ENCODE measurements around the gene CHURC1. TPM values are rescaled to one million over a fixed set of nuclear protein-coding genes. Genes with fewer than 3 reads are reported as not detected.

CHURC1 gene
- total RNA-seq = 44.4 and 55.3 TPM in 2 replicates

GRCh38 chr14:64914237-64915028 is at the start of gene CHURC1:
TSS of gene CHURC1 (plus strand) at chr14:64914455. CDS start at chr14:64914496, 41 bp downstream.
- Mint-ChIP-seq H3K27ac (peak within 1 kb of the TSS; percentile 97), H3K4me1 (ENCODE audit: low read depth) (peaks cover 53% of the 10 kb centered on the region), H3K9me3 (no peaks in the 10 kb centered on the region), H3K36me3 (ENCODE audit: low read depth) (peaks cover 33% of the 10 kb centered on the region), H3K27me3 (ENCODE audit: low read depth) (peaks cover 6% of the 10 kb centered on the region), H3K4me3 (ENCODE audit: low read depth) (peak within 1 kb of the TSS; percentile 92)
- intact Hi-C loops (cut with micrococcal nuclease) = loop anchor here (5.0 kb wide), 2 partner anchors 73 to 188 kb away; partner anchors contain the start of genes FNTB and MAX
- DNase-seq (ENCODE audit: low spot score) = peak; percentile 92

DNA sequence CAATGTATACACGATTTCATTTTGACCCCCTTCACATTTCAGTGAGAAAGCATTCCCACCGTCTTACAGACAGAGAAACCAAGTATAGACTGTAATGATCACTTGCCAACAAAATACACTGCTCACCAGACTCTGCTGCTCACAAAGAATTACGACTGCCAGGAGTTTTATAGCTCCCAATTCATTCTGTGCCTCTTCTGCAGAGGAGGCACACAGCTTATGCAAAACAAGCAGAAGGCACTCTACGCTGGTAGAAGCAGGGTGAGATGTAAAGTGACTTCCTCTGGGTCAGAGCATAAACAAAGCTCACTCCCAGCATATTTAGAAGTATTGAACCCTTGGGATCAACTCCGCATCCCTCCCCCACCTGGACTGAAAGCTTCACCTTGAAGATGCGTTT is 49.1 kb upstream of the CHURC1 start:
- no peaks in the 10 kb centered on the region for H3K36me3 Mint-ChIP-seq (ENCODE audit: low read depth)
- peaks cover 38% of the 10 kb centered on the region for H3K27me3 Mint-ChIP-seq (ENCODE audit: low read depth)
- no peaks in the 10 kb centered on the region for H3K9me3 Mint-ChIP-seq
- intact Hi-C loops (cut with micrococcal nuclease) = no loop called here
- H3K4me1 Mint-ChIP-seq (ENCODE audit: low read depth) = no peaks in the 10 kb centered on the region
- no peak for DNase-seq (ENCODE audit: low spot score)
- no peak overlapping the region for H3K27ac Mint-ChIP-seq
- H3K4me3 Mint-ChIP-seq (ENCODE audit: low read depth) = no peak overlapping the region

DNA sequence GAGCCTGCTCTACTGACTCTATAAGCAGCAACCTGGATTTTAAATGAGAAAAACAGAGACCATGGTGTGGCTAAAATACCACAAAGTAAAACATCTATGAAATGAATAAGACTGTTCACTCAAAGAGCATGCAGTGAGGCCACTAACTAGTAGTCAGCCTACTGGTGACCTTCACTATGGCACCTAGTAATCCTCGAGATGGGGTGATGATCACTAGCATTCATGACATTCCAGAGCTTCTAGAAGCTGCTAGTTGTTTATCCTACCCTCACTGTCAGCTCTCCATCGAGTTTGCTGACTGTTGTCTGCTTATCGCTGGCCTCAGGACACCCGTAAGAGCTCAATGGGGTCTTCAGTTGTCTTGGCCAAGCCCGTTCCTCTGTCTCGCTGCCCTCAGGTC is 48.3 kb upstream of the CHURC1 start:
- Mint-ChIP-seq H3K36me3 (ENCODE audit: low read depth) (no peaks in the 10 kb centered on the region), H3K27ac (no peak overlapping the region), H3K4me1 (ENCODE audit: low read depth) (no peaks in the 10 kb centered on the region), H3K4me3 (ENCODE audit: low read depth) (no peak overlapping the region), H3K27me3 (ENCODE audit: low read depth) (peaks cover 42% of the 10 kb centered on the region), H3K9me3 (no peaks in the 10 kb centered on the region)
- DNase-seq (ENCODE audit: low spot score) = no peak
- intact Hi-C loops (cut with micrococcal nuclease) = no loop called here

DNA sequence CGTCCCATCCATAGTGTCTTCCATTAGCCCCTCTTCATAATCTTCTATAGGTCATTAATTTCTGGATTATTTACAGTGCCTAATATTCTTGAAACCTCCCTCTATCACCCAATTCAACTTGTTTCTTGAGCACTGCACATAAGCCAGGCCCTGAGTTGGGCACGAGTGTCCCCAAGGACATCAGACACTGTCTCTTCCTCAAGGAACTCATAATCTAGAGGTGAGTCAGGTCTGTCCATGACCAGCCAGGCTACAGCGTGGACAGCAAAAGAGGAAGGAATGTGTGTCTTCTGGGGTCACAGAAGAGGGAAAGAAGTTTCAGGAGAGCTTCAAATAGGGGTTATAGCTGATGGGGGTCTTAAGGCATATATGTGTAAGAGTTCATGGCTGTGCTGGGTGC is 47.1 kb upstream of the CHURC1 start:
- Mint-ChIP-seq H3K27me3 (ENCODE audit: low read depth) (peaks cover 42% of the 10 kb centered on the region), H3K9me3 (no peaks in the 10 kb centered on the region), H3K27ac (no peak overlapping the region), H3K4me3 (ENCODE audit: low read depth) (no peak overlapping the region), H3K36me3 (ENCODE audit: low read depth) (no peaks in the 10 kb centered on the region), H3K4me1 (ENCODE audit: low read depth) (no peaks in the 10 kb centered on the region)
- intact Hi-C loops (cut with micrococcal nuclease) = no loop called here
- DNase-seq (ENCODE audit: low spot score) = no peak

GRCh38 chr14:64868379-64868778 is 45.9 kb upstream of the CHURC1 start:
- no peaks in the 10 kb centered on the region for H3K36me3 Mint-ChIP-seq (ENCODE audit: low read depth)
- intact Hi-C loops (cut with micrococcal nuclease) = no loop called here
- H3K27ac Mint-ChIP-seq = no peak overlapping the region
- peaks cover 50% of the 10 kb centered on the region for H3K27me3 Mint-ChIP-seq (ENCODE audit: low read depth)
- DNase-seq (ENCODE audit: low spot score) = no peak
- H3K9me3 Mint-ChIP-seq = no peaks in the 10 kb centered on the region
- no peak overlapping the region for H3K4me3 Mint-ChIP-seq (ENCODE audit: low read depth)
- H3K4me1 Mint-ChIP-seq (ENCODE audit: low read depth) = no peaks in the 10 kb centered on the region

DNA sequence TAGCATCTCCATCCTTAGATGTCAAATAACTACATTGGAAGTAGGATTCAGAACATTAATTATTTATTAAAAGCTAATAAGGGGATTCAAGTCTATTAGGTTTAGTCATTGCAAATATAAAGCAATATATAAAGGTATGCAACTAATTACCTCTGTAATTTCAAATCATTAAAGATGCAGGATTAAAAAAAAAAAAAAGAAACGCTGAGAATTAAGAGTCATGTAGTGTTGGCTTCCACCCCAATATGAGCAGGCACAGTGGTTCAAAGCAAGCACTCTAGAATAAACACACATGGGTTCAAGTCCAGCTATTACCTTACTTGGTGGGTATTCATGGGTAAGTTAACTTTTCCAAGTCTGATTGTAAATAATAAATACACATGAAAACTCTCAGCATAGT is 45.4 kb upstream of the CHURC1 start:
- H3K9me3 Mint-ChIP-seq = no peaks in the 10 kb centered on the region
- peaks cover 54% of the 10 kb centered on the region for H3K27me3 Mint-ChIP-seq (ENCODE audit: low read depth)
- H3K27ac Mint-ChIP-seq = no peak overlapping the region
- intact Hi-C loops (cut with micrococcal nuclease) = no loop called here
- H3K4me1 Mint-ChIP-seq (ENCODE audit: low read depth) = no peaks in the 10 kb centered on the region
- DNase-seq (ENCODE audit: low spot score) = no peak
- no peak overlapping the region for H3K4me3 Mint-ChIP-seq (ENCODE audit: low read depth)
- H3K36me3 Mint-ChIP-seq (ENCODE audit: low read depth) = no peaks in the 10 kb centered on the region

GRCh38 chr14:64870160-64870559 is 44.1 kb upstream of the CHURC1 start:
- intact Hi-C loops (cut with micrococcal nuclease) = no loop called here

DNA sequence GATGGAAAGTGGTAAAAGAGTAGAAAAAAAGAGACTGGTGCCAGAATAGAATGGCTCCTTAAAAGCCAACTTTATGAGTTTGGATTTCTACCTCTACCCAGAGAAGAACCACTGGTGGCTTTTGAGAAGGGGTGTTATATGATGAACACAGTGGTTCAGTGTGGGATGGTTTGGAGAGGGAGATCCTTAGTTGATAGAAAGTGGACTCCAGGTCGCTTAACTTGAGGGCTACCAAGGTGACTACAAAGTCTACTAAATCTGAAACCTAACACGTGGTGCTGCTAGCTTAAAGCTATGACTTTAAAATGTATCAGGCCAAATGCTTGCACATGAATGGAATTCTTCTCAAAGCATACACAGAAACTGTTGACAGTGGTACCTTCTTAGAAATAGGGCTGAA is 42.9 kb upstream of the CHURC1 start:
- H3K4me3 Mint-ChIP-seq (ENCODE audit: low read depth) = no peak overlapping the region

More at GRCh38 chr14:64870160-64870559, 44.1 kb upstream of the CHURC1 start:
- Mint-ChIP-seq H3K27me3 (ENCODE audit: low read depth) (peaks cover 61% of the 10 kb centered on the region), H3K36me3 (ENCODE audit: low read depth) (no peaks in the 10 kb centered on the region), H3K27ac (no peak overlapping the region), H3K9me3 (no peaks in the 10 kb centered on the region), H3K4me3 (ENCODE audit: low read depth) (no peak overlapping the region), H3K4me1 (ENCODE audit: low read depth) (no peaks in the 10 kb centered on the region)
- DNase-seq (ENCODE audit: low spot score) = no peak

GRCh38 chr14:64873506-64874219 is 40.6 kb upstream of the CHURC1 start:
- Mint-ChIP-seq H3K4me3 (ENCODE audit: low read depth) (no peak overlapping the region), H3K27ac (no peak overlapping the region), H3K9me3 (no peaks in the 10 kb centered on the region)

More for the DNA sequence above, 42.9 kb upstream of the CHURC1 start:
- intact Hi-C loops (cut with micrococcal nuclease) = no loop called here
- no peaks in the 10 kb centered on the region for H3K36me3 Mint-ChIP-seq (ENCODE audit: low read depth)
- H3K27ac Mint-ChIP-seq = no peak overlapping the region
- no peak for DNase-seq (ENCODE audit: low spot score)
- H3K27me3 Mint-ChIP-seq (ENCODE audit: low read depth) = peaks cover 62% of the 10 kb centered on the region
- H3K9me3 Mint-ChIP-seq = no peaks in the 10 kb centered on the region
- H3K4me1 Mint-ChIP-seq (ENCODE audit: low read depth) = no peaks in the 10 kb centered on the region

GRCh38 chr14:64875350-64875749 is 38.9 kb upstream of the CHURC1 start:
- Mint-ChIP-seq H3K4me1 (ENCODE audit: low read depth) (no peaks in the 10 kb centered on the region), H3K4me3 (ENCODE audit: low read depth) (no peak overlapping the region)

More at GRCh38 chr14:64873506-64874219, 40.6 kb upstream of the CHURC1 start:
- intact Hi-C loops (cut with micrococcal nuclease) = no loop called here
- DNase-seq (ENCODE audit: low spot score) = no peak
- no peaks in the 10 kb centered on the region for H3K4me1 Mint-ChIP-seq (ENCODE audit: low read depth)
- H3K27me3 Mint-ChIP-seq (ENCODE audit: low read depth) = peaks cover 72% of the 10 kb centered on the region
- H3K36me3 Mint-ChIP-seq (ENCODE audit: low read depth) = no peaks in the 10 kb centered on the region

DNA sequence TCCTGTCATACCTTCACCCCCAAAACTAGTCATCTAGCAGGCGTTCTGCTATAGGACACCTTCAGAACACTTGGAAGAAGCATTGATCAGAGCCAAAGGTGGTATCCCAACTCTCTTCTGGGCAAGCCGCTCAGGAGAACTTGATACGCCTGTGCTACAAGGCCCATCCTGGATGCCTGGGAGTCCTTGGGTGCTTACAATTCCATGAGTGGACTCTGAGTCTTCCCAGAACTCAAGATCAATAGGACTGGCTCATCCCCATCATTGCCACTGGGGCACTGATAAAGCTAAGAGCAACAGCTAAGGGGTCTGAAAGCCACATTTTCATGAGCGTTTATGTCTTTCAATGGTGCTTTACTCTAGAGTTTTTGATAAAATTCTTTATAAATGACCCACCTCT is 36.4 kb upstream of the CHURC1 start:
- no peak overlapping the region for H3K27ac Mint-ChIP-seq
- no peaks in the 10 kb centered on the region for H3K36me3 Mint-ChIP-seq (ENCODE audit: low read depth)
- no peaks in the 10 kb centered on the region for H3K9me3 Mint-ChIP-seq
- H3K4me1 Mint-ChIP-seq (ENCODE audit: low read depth) = peaks cover 9% of the 10 kb centered on the region
- intact Hi-C loops (cut with micrococcal nuclease) = no loop called here
- no peak overlapping the region for H3K4me3 Mint-ChIP-seq (ENCODE audit: low read depth)
- no peak for DNase-seq (ENCODE audit: low spot score)
- H3K27me3 Mint-ChIP-seq (ENCODE audit: low read depth) = peaks cover 70% of the 10 kb centered on the region

More at GRCh38 chr14:64875350-64875749, 38.9 kb upstream of the CHURC1 start:
- intact Hi-C loops (cut with micrococcal nuclease) = no loop called here
- H3K36me3 Mint-ChIP-seq (ENCODE audit: low read depth) = no peaks in the 10 kb centered on the region
- no peak overlapping the region for H3K27ac Mint-ChIP-seq
- peaks cover 71% of the 10 kb centered on the region for H3K27me3 Mint-ChIP-seq (ENCODE audit: low read depth)
- DNase-seq (ENCODE audit: low spot score) = no peak
- H3K9me3 Mint-ChIP-seq = no peaks in the 10 kb centered on the region

- H3K4me3 Mint-ChIP-seq (ENCODE audit: low read depth) = peak overlapping the region; percentile 53
- no peak overlapping the region for H3K27ac Mint-ChIP-seq
- intact Hi-C loops (cut with micrococcal nuclease) = no loop called here
- no peaks in the 10 kb centered on the region for H3K9me3 Mint-ChIP-seq
- no peaks in the 10 kb centered on the region for H3K36me3 Mint-ChIP-seq (ENCODE audit: low read depth)
- H3K27me3 Mint-ChIP-seq (ENCODE audit: low read depth) = peaks cover 71% of the 10 kb centered on the region
- no peak for DNase-seq (ENCODE audit: low spot score)
- peaks cover 9% of the 10 kb centered on the region for H3K4me1 Mint-ChIP-seq (ENCODE audit: low read depth)
These were observed 35.2 kb upstream of the CHURC1 start for GRCh38 chr14:64878837-64879634.
